Measurements from ENCODE around the gene ANKH.

ANKH gene

GRCh38 chr5:14787801-14788579 is 83.6 kb downstream of the ANKH start:
- DNase-seq: no peak

GRCh38 chr5:14783691-14784090 is 87.9 kb downstream of the ANKH start:
- no peak for DNase-seq

- no peak for DNase-seq
These were observed 89.0 kb downstream of the ANKH start for GRCh38 chr5:14782591-14782990.

GRCh38 chr5:14781106-14781505 is 90.5 kb downstream of the ANKH start:
- DNase-seq: no peak

GRCh38 chr5:14779975-14780374 is 91.6 kb downstream of the ANKH start:
- no peak for DNase-seq

- DNase-seq: no peak
These were observed 92.8 kb downstream of the ANKH start for GRCh38 chr5:14778792-14779070.

GRCh38 chr5:14777932-14778791 is 93.4 kb downstream of the ANKH start:
- DNase-seq: no peak

- DNase-seq: no peak
These were observed 94.4 kb downstream of the ANKH start for GRCh38 chr5:14777187-14777586.

- DNase-seq: no peak
These were observed 95.0 kb downstream of the ANKH start for GRCh38 chr5:14776602-14777001.

- DNase-seq: peak; percentile 50
These were observed 95.7 kb downstream of the ANKH start for GRCh38 chr5:14775857-14776256.

GRCh38 chr5:14773588-14773987 is 98.0 kb downstream of the ANKH start:
- DNase-seq: no peak

GRCh38 chr5:14771972-14772371 is 99.6 kb downstream of the ANKH start:
- no peak for DNase-seq

GRCh38 chr5:14771189-14771588 is 100.4 kb downstream of the ANKH start:
- DNase-seq: no peak

- DNase-seq: no peak
These were observed 102.8 kb downstream of the ANKH start for GRCh38 chr5:14768508-14769365.

GRCh38 chr5:14767735-14768507 is 103.7 kb downstream of the ANKH start:
- DNase-seq: peak; percentile 55

- DNase-seq: no peak
These were observed 104.5 kb downstream of the ANKH start for GRCh38 chr5:14767053-14767452.

- DNase-seq: no peak
These were observed 105.0 kb downstream of the ANKH start for GRCh38 chr5:14766584-14766983.

GRCh38 chr5:14765587-14765986 is 106.0 kb downstream of the ANKH start:
- no peak for DNase-seq

GRCh38 chr5:14762549-14763216 is 108.9 kb downstream of the ANKH start:
- DNase-seq: no peak

- no peak for DNase-seq
These were observed 111.0 kb downstream of the ANKH start for GRCh38 chr5:14760548-14761002.

- no peak for DNase-seq
These were observed 111.6 kb downstream of the ANKH start for GRCh38 chr5:14759744-14760547.
